GM21390 (cell line): ENCODE measurements around the gene WASF2.
"Not testable (repeated sequence)": the region's sequence is repeated elsewhere in the genome, so short reads cannot be mapped to it uniquely, and the experiment has no call there.

Experiments
- ATAC-seq: cut with Tn5 transposase; IDR thresholded peaks from one replicate; pipeline ENCODE4 v1.9.1; 2021; ENCODE audit not compliant: unreplicated experiment

WASF2 gene

GRCh38 chr1:27423709-27424108, 66.3 kb downstream of the WASF2 start:
- ATAC-seq, result no peak

GRCh38 chr1:27418326-27419185, 71.4 kb downstream of the WASF2 start:
- ATAC-seq, result peak; percentile 53

- ATAC-seq, result no peak
Measured at GRCh38 chr1:27417713-27418112, 72.3 kb downstream of the WASF2 start.

- ATAC-seq, result no peak
Measured at GRCh38 chr1:27416387-27417111, 73.4 kb downstream of the WASF2 start.

- ATAC-seq, result no peak
Measured at GRCh38 chr1:27414091-27414490, 75.9 kb downstream of the WASF2 start.

GRCh38 chr1:27413004-27413403, 77.0 kb downstream of the WASF2 start:
- no peak for ATAC-seq

GRCh38 chr1:27412502-27412901, 77.5 kb downstream of the WASF2 start:
- ATAC-seq, result no peak

GRCh38 chr1:27410709-27411108, 79.3 kb downstream of the WASF2 start:
- no peak for ATAC-seq

GRCh38 chr1:27409669-27410068, 80.3 kb downstream of the WASF2 start:
- no peak for ATAC-seq

GRCh38 chr1:27408151-27408550, 81.8 kb downstream of the WASF2 start:
- no peak for ATAC-seq

- not testable (repeated sequence) for ATAC-seq
Measured at GRCh38 chr1:27406791-27407190, 83.2 kb downstream of the WASF2 start.

GRCh38 chr1:27406362-27406680, 83.6 kb downstream of the WASF2 start:
- no peak for ATAC-seq

GRCh38 chr1:27405598-27406361, 84.2 kb downstream of the WASF2 start:
- not testable (repeated sequence) for ATAC-seq

- ATAC-seq, result no peak
Measured at GRCh38 chr1:27405074-27405473, 84.9 kb downstream of the WASF2 start.

- no peak for ATAC-seq
Measured at GRCh38 chr1:27403931-27404330, 86.0 kb downstream of the WASF2 start.

- no peak for ATAC-seq
Measured at GRCh38 chr1:27403065-27403726, 86.8 kb downstream of the WASF2 start.

GRCh38 chr1:27402349-27402754, 87.6 kb downstream of the WASF2 start:
- ATAC-seq, result no peak

GRCh38 chr1:27400963-27401341, 89.0 kb downstream of the WASF2 start:
- no peak for ATAC-seq

GRCh38 chr1:27400082-27400962, 89.6 kb downstream of the WASF2 start:
- no peak for ATAC-seq
